GM19025 (cell line): Measurements from ENCODE around the gene LRP8.

Experiments used
- ATAC-seq: cut with Tn5 transposase; IDR thresholded peaks from one replicate; pipeline ENCODE4 v1.9.1; 2021; ENCODE audit warnings: mild to moderate bottlenecking, low read depth, moderate library complexity; ENCODE audit not compliant: unreplicated experiment

LRP8 gene

DNA sequence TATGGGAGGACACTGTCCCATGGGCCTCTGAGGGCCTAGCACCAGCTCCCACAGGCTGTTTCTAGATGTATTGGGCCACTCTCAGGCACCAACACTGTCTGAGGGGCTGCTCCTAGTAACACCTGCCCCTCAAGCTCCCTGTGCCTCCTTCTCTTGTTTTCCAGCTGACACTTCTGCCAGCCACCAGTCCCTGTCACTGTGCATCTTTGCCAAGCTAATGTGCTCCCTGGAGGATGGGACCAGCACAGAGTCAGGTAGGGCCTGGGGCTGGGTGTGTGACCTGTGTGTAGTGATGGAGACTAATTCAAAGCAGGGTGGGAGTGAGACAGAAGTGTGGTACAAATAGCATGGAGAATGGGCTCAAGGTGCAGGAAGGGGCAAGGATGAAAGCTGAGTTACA lies 60.1 kb downstream of the LRP8 start:
- no peak for ATAC-seq

DNA sequence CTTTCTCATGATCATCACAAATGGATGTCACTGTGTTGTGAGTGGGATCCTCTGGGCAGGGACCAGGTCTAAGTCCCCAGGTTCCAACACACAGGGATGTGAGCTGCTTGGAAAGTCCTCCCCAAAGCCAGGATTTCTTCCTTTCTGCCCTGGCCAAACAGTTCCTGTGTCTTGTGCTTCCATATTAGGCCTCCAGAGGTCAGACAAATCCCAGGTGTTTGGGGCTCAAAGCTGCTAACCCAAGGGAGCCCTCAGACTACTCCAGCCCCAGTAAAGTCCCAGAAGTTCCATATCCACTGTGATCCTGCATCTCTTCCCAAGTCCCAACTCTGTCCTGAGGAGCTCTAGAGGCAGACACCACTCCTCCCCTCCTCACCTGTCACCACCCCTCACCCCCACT lies 61.8 kb downstream of the LRP8 start:
- no peak for ATAC-seq

DNA sequence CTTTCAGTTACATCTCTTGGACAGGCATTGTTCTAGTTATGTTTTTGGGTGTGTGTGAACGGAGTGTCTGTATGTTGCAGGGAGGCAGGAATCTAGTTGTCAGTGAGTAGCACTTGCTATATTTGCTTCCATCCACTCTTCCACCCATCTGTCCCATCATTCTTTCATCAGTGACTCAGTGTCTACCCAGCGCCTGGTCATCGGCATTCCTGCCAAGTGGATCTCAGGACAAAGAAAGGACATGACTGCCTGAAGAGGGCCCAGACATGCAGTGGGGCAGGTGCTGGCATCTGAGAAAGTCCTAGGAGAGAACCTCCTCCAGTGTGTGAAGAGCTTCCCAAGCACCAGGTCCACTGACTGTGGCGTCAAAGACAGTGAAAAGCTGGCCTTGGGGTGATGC lies 62.3 kb downstream of the LRP8 start:
- no peak for ATAC-seq

DNA sequence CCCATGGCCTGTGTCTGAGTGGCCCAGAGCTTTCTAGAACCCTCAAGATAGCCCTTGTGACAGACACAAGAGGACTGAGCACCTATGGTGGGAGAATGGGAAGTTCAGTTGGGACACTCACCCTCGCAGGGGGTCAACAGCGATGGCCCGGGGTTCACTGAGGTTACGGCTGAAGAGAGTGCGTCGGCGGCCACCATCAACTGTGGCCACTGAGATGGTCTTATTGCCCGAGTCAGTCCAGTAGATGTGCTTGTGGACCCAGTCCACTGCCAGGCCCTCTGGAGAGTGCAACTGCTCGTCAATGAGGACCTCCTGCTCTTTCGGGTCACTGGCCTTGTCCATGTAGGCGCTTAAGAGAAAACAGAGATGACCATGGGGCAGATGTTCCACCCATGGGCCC lies 63.8 kb downstream of the LRP8 start:
- no peak for ATAC-seq

DNA sequence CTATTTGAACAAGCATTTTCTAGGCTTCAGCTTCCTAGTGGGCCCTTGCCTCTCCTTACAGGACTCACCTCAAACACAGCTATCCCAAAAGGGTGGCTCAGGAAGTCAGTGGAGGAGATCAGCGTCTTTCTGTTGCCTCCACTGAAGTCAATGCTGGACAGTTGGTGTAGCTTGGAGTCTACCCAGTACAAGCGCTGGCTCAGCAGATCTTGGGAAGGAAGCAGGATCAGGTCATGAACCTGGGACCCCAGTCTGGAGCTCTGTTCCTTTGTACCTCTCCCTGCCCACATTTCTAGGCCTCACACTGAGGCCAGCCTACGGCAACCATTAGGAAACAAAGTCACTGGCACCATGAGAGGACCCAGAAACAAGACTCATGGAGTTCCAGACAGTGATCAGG lies 65.9 kb downstream of the LRP8 start:
- no peak for ATAC-seq

DNA sequence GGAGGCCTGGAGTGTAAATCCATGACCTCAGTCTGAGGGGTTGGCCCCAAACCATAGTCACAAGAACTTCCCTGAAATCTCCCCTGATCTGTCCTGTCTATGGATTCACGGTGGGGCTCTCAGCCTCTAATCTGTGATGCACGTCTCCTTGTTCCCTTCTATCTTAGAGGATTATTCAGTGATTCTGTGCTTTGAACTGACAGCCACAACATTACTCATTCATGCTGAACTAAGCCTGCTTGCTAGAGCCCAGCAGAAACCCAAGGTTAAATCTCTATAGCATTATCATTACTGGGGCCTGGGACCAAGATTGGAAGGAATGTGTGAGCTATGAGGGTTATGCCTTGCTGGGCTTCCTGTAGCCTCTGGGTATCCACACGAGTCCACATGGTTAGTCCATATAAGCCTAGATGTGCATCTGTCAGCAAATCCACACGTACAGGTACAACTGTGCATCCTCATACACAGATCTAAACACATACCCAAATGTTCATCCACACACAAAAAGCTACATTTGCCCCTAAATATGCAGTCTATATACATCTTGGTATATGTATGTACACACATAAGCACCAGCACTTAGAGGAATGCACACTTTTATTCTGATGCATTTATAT lies 67.1 kb downstream of the LRP8 start:
- no peak for ATAC-seq

DNA sequence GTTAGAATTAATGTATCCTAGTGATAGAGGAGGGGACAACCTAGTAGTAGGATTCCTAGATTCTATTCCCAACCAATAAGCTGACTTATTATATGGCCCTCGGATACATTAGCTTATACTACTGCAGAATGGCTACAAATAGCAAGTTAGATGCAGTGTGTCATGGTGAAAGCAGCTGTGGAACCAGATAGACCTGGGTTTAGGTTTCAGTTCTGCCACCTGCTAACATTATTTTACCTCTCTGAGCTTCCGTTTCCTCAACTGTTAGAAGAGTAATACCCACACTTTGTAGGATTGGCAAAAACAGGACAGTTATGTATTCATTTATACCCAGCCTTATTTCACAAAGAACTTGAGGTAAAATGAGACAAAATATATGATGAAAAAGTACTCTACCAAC lies 67.9 kb downstream of the LRP8 start:
- no peak for ATAC-seq

DNA sequence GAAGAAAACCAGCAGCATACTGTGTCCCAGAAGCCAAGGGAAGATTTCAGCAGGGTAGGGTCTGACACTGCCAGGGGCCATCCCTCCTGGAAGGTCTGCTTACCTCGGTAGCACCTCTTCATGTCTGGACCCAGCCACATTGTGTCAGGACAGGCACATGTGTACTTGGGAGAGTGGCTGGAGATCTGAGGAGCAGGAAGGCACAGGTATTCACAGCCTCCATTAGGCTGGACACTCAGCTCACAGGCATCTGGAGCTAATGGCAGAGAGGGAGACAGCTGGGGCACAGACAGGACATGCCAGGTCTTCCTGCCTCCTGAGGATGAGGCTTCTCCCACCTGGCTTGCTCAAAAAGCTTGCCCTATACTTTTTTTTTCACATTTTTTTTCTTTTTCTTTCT lies 69.7 kb downstream of the LRP8 start:
- ATAC-seq: no peak

DNA sequence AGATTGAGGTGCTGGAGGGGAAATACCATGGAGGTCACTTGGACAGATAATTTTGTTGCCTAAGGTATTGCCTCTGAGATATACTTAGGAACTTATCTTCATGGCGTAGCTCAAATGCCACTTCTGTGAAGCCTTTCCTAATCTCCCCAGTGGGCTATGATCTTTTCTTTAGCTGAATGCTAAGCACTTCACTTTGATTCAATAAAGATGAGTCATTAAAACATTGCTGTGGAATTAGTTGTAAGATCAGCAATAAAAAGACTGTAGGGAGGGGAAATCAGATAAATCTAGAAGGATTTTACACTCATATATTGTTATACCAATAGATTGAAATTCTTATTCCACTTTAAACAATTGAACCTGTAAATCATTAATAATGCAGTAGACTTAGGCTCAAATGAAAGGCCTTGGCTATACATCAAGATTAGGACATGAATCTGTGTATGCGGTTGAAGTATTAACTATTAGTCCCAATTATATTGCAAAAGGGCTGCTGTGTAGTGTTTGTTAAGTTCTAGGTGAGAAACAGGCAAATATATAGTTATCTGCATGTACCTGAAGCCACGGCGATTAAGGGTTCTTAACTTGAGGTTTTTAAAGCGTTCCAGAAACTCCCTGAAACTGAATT lies 70.3 kb downstream of the LRP8 start:
- ATAC-seq: no peak

DNA sequence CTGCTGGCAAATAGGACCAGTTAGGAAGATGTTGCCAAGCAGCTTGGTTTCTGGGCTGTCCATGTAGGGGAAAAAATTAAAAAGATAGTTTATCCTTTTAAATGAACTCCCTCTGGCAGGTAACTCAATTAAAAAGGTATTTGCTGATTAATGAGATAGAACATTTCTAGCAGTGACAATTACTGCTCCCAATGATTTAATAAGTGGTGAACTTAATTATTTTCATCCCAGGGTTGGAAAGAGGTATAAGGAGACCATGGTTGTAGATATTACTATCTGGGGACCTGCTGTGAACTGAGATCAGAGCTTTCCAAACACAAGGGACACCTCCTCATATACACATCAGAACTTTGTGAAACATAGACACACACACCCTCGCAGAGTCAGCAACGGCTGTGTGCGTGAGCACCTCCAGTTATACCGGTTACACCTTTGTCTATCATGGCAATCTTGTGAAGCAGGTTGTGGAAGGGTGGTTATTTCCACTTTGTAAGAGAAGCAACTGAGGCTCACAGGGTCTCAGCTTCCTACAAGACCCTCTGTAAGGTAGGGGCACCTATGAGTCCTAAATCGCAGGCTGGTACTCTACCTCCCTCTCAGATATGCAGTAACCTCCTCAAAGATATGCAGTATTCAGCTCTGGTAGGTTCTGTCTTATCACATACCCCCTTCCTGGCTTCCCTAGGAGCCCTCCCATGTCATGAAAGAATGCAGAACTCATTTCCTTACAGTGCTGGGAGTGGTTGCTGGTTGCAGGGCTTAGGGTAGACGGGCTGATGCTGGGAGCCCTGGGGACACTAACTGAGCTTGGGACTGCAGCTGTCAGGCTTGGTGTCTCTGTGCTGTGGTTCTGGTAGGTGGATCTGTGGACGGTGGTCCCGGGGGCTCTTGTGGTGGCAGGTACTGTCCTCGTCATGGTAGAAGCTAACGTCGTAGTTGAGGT lies 71.1 kb downstream of the LRP8 start:
- ATAC-seq: no peak

DNA sequence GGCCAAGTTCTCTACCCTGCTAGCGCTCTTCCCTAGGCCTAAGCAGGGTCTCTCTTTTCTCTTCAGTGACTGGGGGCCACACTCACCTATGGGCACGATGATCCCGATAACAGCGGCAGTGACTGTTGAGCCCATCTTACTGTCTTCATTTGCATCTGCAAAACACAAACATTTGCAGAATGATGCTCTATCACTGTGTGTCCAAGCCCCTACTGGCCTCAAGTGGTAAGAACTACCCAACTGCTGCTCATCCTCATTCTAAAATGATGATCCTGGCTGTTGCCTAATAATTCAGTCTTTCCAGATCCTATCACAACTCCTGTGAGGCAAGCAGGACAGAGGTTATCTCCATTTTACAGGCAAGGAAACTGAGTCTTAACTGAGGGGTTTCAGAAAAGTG lies 72.8 kb downstream of the LRP8 start:
- ATAC-seq: no peak

DNA sequence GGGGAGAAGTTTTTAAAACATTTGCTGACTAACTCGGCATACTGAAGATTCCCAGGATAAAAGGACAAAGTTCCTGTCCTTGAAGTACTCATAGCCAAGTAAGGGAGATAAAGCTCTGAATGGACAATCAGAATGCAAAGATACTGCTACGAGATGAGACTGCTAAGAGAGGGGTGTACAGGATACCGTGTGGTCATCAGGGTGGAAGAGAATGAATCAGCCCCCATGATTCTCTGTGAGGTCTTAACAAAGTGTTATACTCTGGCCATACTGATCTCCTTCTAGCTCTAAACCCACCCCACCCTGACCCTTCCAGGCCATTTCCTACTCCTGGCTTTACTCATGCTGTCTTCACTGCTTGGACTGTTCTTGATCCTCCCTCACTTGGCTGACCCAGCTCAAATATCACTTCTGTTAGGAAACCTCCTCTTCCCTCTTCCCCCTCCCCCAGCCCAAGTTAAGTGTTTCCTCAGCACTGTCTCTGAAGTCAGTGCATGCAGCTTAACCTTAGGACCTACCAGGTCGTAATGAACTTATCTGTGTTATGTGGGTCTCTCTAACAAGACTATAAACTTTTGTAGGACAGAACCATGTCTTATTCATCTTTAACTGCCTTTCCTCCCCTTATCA lies 73.7 kb downstream of the LRP8 start:
- no peak for ATAC-seq

DNA sequence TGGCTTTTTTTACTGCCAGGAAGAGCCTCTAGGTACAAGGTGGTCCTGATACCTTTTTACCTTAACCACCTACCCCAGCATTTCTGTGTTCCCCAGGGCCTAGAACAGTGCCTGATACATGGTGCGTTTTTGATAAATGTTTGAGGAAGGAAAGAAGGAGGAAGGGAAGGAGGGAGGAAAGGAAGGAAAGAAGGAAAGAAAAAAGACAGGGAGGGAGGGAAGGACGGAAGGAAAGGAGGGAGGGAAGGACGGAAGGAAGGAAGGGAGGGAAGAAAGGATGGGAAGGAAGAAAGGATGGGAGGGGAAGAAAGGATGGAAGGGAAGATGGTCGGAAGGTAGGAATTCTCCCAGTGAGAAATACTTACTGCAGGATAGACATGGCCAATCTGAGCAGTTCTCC lies 77.5 kb downstream of the LRP8 start:
- no peak for ATAC-seq

DNA sequence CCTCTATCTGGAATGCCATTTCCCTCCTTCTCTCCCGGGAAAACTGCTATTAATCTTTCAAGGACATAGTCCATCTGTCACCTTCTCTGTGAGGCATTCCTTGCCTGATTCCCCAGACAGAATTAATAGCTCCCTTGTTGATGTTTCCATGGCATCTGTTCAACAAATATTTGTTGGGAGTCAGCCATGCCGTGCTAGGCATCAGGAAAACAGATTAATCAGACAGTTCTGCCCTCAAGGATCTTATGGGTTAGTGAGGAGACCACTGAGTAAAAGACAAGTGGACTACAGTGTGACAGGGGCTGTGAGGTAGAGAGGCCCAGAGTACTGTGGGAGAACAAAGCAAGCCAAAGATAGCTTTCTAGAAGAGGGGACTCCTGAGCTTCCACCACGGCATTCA lies 78.2 kb downstream of the LRP8 start:
- no peak for ATAC-seq

DNA sequence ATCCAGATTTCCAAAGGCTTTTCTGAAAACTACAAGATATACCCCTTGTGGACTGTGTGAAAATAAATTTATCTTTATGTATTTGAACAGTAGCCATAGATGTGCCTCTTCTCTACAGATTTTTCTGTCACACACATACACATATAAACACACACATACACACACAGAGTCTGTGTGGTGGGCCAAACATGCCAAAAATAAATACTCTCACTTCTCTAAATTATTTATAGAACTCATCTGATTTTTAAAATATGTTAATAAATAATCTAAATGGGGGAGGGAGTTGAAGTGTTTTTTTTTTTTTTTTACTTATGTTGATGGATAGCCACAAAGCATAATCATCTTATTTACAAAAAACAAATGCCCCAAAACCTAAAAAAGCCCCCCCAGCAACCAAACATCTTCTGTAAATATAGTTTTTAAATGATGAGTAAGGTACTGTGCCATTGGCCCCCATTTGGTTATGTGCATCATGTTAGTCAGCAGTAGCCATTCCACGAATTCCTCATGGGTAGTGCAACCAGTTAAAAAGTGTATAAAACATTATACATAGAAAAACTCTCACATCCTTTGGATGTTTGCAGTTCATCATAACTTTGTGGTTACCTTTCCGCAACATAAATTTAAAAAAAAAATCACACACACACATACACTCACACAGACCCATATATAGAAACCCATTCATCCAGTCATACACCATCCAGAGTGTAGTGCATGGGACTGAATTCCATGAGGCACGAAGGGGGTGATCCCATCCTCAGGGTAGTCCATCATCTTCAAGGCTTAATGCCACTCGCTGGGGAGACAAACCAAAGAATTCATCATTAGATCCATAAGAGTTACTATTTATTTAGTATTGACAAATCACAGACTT lies 81.4 kb downstream of the LRP8 start:
- no peak for ATAC-seq

DNA sequence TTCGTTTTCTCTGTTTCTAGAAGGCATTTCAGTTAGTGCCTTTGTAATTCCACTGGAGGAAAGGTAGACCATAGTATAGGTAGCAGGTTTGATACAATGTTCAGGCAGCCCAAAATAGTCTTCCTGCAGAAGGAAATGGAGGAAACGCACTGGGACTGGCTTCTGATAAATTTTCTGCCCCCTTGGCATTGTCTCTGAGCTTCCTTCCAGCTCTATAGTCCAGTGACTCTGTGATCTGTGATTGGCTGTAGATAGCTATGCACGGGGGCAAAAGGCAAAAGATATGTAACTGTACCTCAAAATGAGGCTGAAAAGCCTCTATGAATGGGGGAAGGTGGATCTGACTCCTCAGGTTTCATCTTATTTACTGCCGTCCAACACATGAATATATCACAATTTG lies 83.7 kb downstream of the LRP8 start:
- no peak for ATAC-seq

DNA sequence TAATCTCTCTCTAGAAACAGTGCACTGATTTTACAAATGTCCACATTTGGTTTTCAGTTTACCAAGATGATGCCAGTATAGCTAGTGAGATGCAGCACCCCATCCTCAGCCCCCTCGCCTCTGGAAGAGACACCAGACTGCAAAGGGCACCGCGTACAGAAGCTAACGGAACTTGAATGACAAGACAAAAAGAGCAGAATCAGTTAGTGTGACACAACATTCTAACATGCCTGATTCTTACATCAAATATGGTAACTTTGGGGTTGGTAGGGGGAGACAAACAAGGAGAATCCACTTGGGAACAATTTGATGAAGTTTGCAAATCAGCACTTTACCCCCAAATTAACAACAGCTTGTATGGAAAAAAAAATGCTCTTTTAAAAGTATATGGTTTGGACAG lies 85.5 kb downstream of the LRP8 start:
- ATAC-seq: no peak

DNA sequence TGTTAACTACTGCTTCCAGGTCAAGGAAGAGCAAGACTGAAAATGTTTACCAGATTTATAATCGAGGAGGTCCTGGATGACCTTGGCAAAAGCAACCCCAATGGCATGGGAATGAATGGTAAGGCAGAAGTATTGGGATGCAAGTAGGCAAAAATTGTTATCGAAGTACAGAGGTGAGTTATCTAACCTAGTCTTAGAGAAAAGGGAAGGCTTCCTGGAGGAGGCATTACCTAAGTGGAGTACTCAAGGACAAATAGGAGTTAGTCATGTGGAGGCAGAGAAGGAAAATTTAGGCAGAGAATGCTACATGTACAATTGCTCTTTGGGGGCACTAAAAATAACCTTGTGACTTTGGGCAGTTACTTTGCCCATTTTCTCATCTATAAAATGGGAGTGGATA lies 86.0 kb downstream of the LRP8 start:
- ATAC-seq: no peak

DNA sequence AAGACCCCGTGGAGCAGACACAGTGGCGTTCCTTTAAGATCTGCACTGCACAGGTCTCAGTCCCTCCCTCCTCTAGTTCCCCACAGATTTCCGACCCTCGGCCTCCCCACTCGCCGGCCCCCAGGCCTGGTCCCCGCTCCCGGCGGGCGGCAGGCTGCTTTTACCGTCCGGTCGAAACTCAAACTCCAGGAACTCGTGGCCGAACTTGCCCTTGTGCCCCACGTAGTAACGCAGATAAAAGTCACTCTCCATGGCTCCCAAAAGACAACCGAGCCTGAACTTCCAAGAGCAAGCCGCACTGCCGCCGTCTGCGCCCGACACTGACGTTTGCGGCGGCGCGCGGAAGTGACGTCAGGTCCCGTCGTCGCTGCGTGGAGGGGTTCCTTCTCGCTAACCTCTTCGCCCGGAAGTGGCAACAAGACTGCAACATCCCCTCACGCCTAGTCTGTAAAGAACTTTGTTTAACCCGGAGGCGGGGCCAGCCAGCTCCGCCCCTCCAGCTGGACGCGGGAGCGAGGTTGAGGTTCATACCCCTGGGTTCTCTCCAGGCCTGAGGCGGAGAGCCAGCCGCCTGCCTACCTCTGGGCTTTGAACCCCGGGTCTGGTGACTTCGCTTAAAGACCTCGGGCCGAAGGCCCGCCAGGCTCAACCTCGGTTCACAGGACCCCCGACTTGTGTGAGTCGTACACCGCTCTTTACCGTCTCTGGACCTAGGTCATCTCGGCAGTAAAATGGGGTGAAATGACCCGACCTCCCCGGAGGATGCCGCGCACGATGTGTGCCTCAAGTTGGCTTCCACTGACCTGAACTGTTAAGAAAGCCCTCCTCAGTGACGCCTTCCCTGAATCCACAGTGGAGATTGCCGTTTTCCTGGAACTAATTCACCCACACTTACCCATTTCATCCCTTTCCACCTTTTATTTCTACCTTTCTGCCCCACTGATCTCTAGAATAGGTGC lies 89.4 kb downstream of the LRP8 start, which contains the start of gene MAGOH:
TSS of gene MAGOH (minus strand) at position 322 of the 959 bp plus-strand sequence. CDS start at position 252, 70 bp downstream.
- peak; percentile 96 for ATAC-seq
